Esophagus muscularis mucosa (tissue), 4 donors: ENCODE results near the gene MAGI1. TPM values are rescaled to one million over a fixed set of nuclear protein-coding genes. Genes with fewer than 3 reads are reported as not detected.

Source experiments
- DNase-seq: peaks from one replicate; pipeline ENCODE4 v3.0.0-alpha.2; 2017; ENCODE audit errors: extremely low spot score
- H3K27ac ChIP-seq, 4 donors: fragments of 200-600 bp; sonication (generic); replicated peaks in 1 of 4; 1 replicate in 3 of 4; 2 replicates in 1 of 4; pipeline ENCODE4 v1.5.1; 2016 to 2019; ENCODE audit warnings: mild to moderate bottlenecking in 1 of 4
- H3K27me3 ChIP-seq, 4 donors: fragments of 200-600 bp; sonication (generic); one replicate each; pipeline versions ENCODE4 v1.5.1 to v1.6.0; 2016 to 2019
- H3K36me3 ChIP-seq, 4 donors: fragments of 200-600 bp; sonication (generic); one replicate each; pipeline ENCODE4 v1.5.1; 2016 to 2019
- H3K4me1 ChIP-seq, 4 donors: fragments of 200-600 bp; sonication (generic); one replicate each; pipeline ENCODE4 v1.5.1; 2016 to 2019
- H3K4me3 ChIP-seq, 4 donors: fragments of 200-600 bp; sonication (generic); 1 replicate in 2 of 4; 2 replicates in 2 of 4; pipeline ENCODE4 v1.5.1; 2016 to 2019; ENCODE audit warnings: mild to moderate bottlenecking in 4 of 4, moderate library complexity in 1 of 4
- H3K9me3 ChIP-seq, 4 donors: fragments of 200-600 bp; sonication (generic); 1 replicate in 3 of 4; 2 replicates in 1 of 4; pipeline ENCODE4 v1.5.1; 2016 to 2019
- CTCF ChIP-seq, 3 experiments: fragments of 200-600 bp in 2 of 3; fragments of 450-650 bp in 1 of 3; sonication (generic) in 2 of 3; IDR thresholded peaks; one replicate each; pipeline ENCODE4 v1.5.1; 2017 to 2019; ENCODE audit warnings: antibody characterized with exemption in 3 of 3, mild to moderate bottlenecking in 2 of 3, moderate library complexity in 1 of 3
- EP300 ChIP-seq: sonication (generic); formaldehyde crosslinking; IDR thresholded peaks from one replicate; pipeline ENCODE4 v1.6.1; 2017; ENCODE audit warnings: antibody characterized with exemption
- POLR2A ChIP-seq: fragments of 450-650 bp; IDR thresholded peaks from one replicate; pipeline ENCODE4 v1.6.1; 2017; ENCODE audit warnings: antibody characterized with exemption, moderate library complexity, mild to moderate bottlenecking, low read depth
- POLR2AphosphoS5 ChIP-seq, 2 donors: sonication (generic); formaldehyde crosslinking; IDR thresholded peaks; one replicate each; pipeline ENCODE4 v1.6.1; 2017; ENCODE audit warnings: antibody characterized with exemption in 2 of 2
- WGBS: methylation state at CpG from one replicate; pipeline ENCODE4 v1.1.5; 2018; 5-methylcytosine and 5-hydroxymethylcytosine counted together
- intact Hi-C: fragments of 100-400 bp; cut with DNase I; formaldehyde crosslinking; loops from one replicate; pipeline ENCODE4 v1.15.1; 2023
- total RNA-seq, 4 donors: library from RNA; depleted of rRNA; stranded (reverse); fragments of >200 nt; gene quantifications; one replicate each; pipeline versions ENCODE4 v1.1.0 to v1.2.1, GENCODE V29; 2016

MAGI1 gene
- total RNA-seq, 4 donors from 2014 or later = 17.1 to 35.1 (median 25.2) TPM

GRCh38 chr3:65993134-65993900, 45.4 kb downstream of the MAGI1 start:
- 95% methylated on average over 1 of the region's 1 CpG for WGBS
- Histone ChIP-seq H3K4me3 (no peak overlapping the region), H3K27ac (no peak overlapping the region), H3K27me3 (no peaks in the 10 kb centered on the region), H3K9me3 (no peaks in the 10 kb centered on the region), H3K36me3 (no peaks in the 10 kb centered on the region), H3K4me1 (peaks cover 0 to 24% (median 0%) of the 10 kb centered on the region in 4 donors)
- TF ChIP-seq EP300 = no peak
- TF ChIP-seq POLR2AphosphoS5 (IDR thresholded peaks at IDR 0.05) = no peak
- TF ChIP-seq POLR2A = no peak
- TF ChIP-seq CTCF (IDR thresholded peaks at IDR 0.05) = no peak
- DNase-seq = no peak
- intact Hi-C loops = no loop called here

GRCh38 chr3:65992106-65992505, 46.6 kb downstream of the MAGI1 start:
- H3K4me1 ChIP-seq = peaks cover 0 to 27% (median 0%) of the 10 kb centered on the region in 4 donors
- no peaks in the 10 kb centered on the region for H3K9me3 ChIP-seq
- WGBS = 84% methylated on average over 1 of the region's 1 CpG
- H3K27me3 ChIP-seq = no peaks in the 10 kb centered on the region
- no peak overlapping the region for H3K4me3 ChIP-seq
- no peak overlapping the region for H3K27ac ChIP-seq
- intact Hi-C loops = no loop called here
- H3K36me3 ChIP-seq = no peaks in the 10 kb centered on the region
- DNase-seq = no peak
- TF ChIP-seq POLR2AphosphoS5 (IDR thresholded peaks at IDR 0.05) = no peak

GRCh38 chr3:65988411-65989180, 50.1 kb downstream of the MAGI1 start:
- no peak overlapping the region for H3K4me3 ChIP-seq
- no peaks in the 10 kb centered on the region for H3K36me3 ChIP-seq
- peaks cover 5 to 26% (median 8%) of the 10 kb centered on the region in 4 donors for H3K4me1 ChIP-seq
- H3K9me3 ChIP-seq = no peaks in the 10 kb centered on the region
- WGBS = 87% methylated on average over 5 of the region's 5 CpGs
- intact Hi-C loops = no loop called here
- DNase-seq = no peak
- no peak overlapping the region for H3K27ac ChIP-seq
- TF ChIP-seq EP300 (no peak), CTCF (IDR thresholded peaks at IDR 0.05) (no peak), POLR2AphosphoS5 (IDR thresholded peaks at IDR 0.05) (no peak), POLR2A (no peak)
- no peaks in the 10 kb centered on the region for H3K27me3 ChIP-seq

GRCh38 chr3:65986285-65986684, 52.4 kb downstream of the MAGI1 start:
- H3K27me3 ChIP-seq = no peaks in the 10 kb centered on the region
- intact Hi-C loops = no loop called here
- H3K9me3 ChIP-seq = no peaks in the 10 kb centered on the region
- TF ChIP-seq CTCF (IDR thresholded peaks at IDR 0.05) (no peak), EP300 (no peak), POLR2AphosphoS5 (IDR thresholded peaks at IDR 0.05) (no peak), POLR2A (no peak)
- no peaks in the 10 kb centered on the region for H3K36me3 ChIP-seq
- H3K27ac ChIP-seq = no peak overlapping the region
- DNase-seq = no peak
- 61% methylated on average over 4 of the region's 4 CpGs for WGBS
- H3K4me3 ChIP-seq = no peak overlapping the region
- peaks cover 5 to 26% (median 8%) of the 10 kb centered on the region in 4 donors for H3K4me1 ChIP-seq

GRCh38 chr3:65984975-65985374, 53.7 kb downstream of the MAGI1 start:
- WGBS = 88% methylated on average over 1 of the region's 1 CpG

More at GRCh38 chr3:65984975-65985374, 53.7 kb downstream of the MAGI1 start:
- no peak for TF ChIP-seq CTCF (IDR thresholded peaks at IDR 0.05)
- no peak for TF ChIP-seq EP300
- no peak for TF ChIP-seq POLR2AphosphoS5 (IDR thresholded peaks at IDR 0.05)
- TF ChIP-seq POLR2A = no peak
- intact Hi-C loops = no loop called here
- peaks cover 5 to 19% (median 8%) of the 10 kb centered on the region in 4 donors for H3K4me1 ChIP-seq
- no peak overlapping the region for H3K27ac ChIP-seq
- no peaks in the 10 kb centered on the region for H3K9me3 ChIP-seq
- no peak for DNase-seq
- H3K4me3 ChIP-seq = no peak overlapping the region
- H3K27me3 ChIP-seq = no peaks in the 10 kb centered on the region
- no peaks in the 10 kb centered on the region for H3K36me3 ChIP-seq
